Measurements from ENCODE around the gene ABO.
"Not testable (repeated sequence)": the region's sequence is repeated elsewhere in the genome, so short reads cannot be mapped to it uniquely, and the experiment has no call there.

The ABO gene

GRCh38 chr9:133261753-133262120 lies 13.3 kb downstream of the ABO start:
- DNase-seq = no peak

- DNase-seq = no peak
Measured at GRCh38 chr9:133261103-133261752, 13.8 kb downstream of the ABO start.

GRCh38 chr9:133260334-133261102 lies 14.5 kb downstream of the ABO start:
- DNase-seq = no peak

GRCh38 chr9:133258061-133259015 lies 16.7 kb downstream of the ABO start:
- no peak for DNase-seq

- no peak for DNase-seq
Measured at GRCh38 chr9:133257465-133257956, 17.5 kb downstream of the ABO start.

- DNase-seq = no peak
Measured at GRCh38 chr9:133256686-133257091, 18.3 kb downstream of the ABO start.

GRCh38 chr9:133256136-133256461 lies 18.9 kb downstream of the ABO start:
- DNase-seq = no peak

- DNase-seq = no peak
Measured at GRCh38 chr9:133255371-133256135, 19.4 kb downstream of the ABO start.

- DNase-seq = no peak
Measured at GRCh38 chr9:133254471-133254870, 20.5 kb downstream of the ABO start.

GRCh38 chr9:133253268-133253667 lies 21.7 kb downstream of the ABO start:
- no peak for DNase-seq

GRCh38 chr9:133252301-133253020 lies 22.5 kb downstream of the ABO start:
- no peak for DNase-seq

GRCh38 chr9:133251773-133252172 lies 23.2 kb downstream of the ABO start:
- no peak for DNase-seq

- not testable (repeated sequence) for DNase-seq
Measured at GRCh38 chr9:133251221-133251620, 23.8 kb downstream of the ABO start.

- no peak for DNase-seq
Measured at GRCh38 chr9:133250741-133251170, 24.2 kb downstream of the ABO start.

GRCh38 chr9:133249337-133249736 lies 25.7 kb downstream of the ABO start:
- no peak for DNase-seq

GRCh38 chr9:133248726-133249295 lies 26.2 kb downstream of the ABO start:
- no peak for DNase-seq

GRCh38 chr9:133247632-133248031 lies 27.4 kb downstream of the ABO start:
- DNase-seq = no peak

GRCh38 chr9:133246991-133247390 lies 28.0 kb downstream of the ABO start:
- DNase-seq = no peak

GRCh38 chr9:133246562-133246961 lies 28.4 kb downstream of the ABO start:
- DNase-seq = no peak

GRCh38 chr9:133242991-133243390 lies 32.0 kb downstream of the ABO start:
- no peak for DNase-seq

- DNase-seq = no peak
Measured at GRCh38 chr9:133242241-133242640, 32.8 kb downstream of the ABO start.

Measured in NCI-H2107 (cell line).